ENCODE measurements around the gene PPARA. TPM values are rescaled to one million over a fixed set of nuclear protein-coding genes. Genes with fewer than 3 reads are reported as not detected.

The PPARA gene
- total RNA-seq, 2 donors from 2014 or later, result 15.4 to 18.7 TPM

GRCh38 chr22:46287873-46288751 lies 137.8 kb downstream of the PPARA start:
- ATAC-seq (replicated peaks), result peak; percentile 92
- Mint-ChIP-seq H3K4me1 (peaks cover 9% of the 10 kb centered on the region), H3K36me3 (ENCODE audit: low read depth) (peaks cover 23% of the 10 kb centered on the region), H3K4me3 (peak overlapping the region; percentile 77), H3K27me3 (no peaks in the 10 kb centered on the region), H3K27ac (peak overlapping the region; percentile 90), H3K9me3 (peaks cover 5% of the 10 kb centered on the region)

- peak overlapping the region; percentile 90 for H3K27ac Mint-ChIP-seq
- H3K9me3 Mint-ChIP-seq, result peaks cover 5% of the 10 kb centered on the region
- H3K4me3 Mint-ChIP-seq, result peak overlapping the region; percentile 77
- no peak for ATAC-seq (replicated peaks)
- H3K4me1 Mint-ChIP-seq, result peaks cover 9% of the 10 kb centered on the region
- no peaks in the 10 kb centered on the region for H3K27me3 Mint-ChIP-seq
- H3K36me3 Mint-ChIP-seq (ENCODE audit: low read depth), result peaks cover 22% of the 10 kb centered on the region
Measured at GRCh38 chr22:46288846-46289243, 138.5 kb downstream of the PPARA start.

GRCh38 chr22:46289244-46289891 lies 139.0 kb downstream of the PPARA start:
- no peaks in the 10 kb centered on the region for H3K27me3 Mint-ChIP-seq
- ATAC-seq (replicated peaks), result no peak
- no peak overlapping the region for H3K27ac Mint-ChIP-seq
- peaks cover 17% of the 10 kb centered on the region for H3K36me3 Mint-ChIP-seq (ENCODE audit: low read depth)
- peaks cover 5% of the 10 kb centered on the region for H3K9me3 Mint-ChIP-seq
- no peak overlapping the region for H3K4me3 Mint-ChIP-seq
- peaks cover 9% of the 10 kb centered on the region for H3K4me1 Mint-ChIP-seq

GRCh38 chr22:46290121-46290842 lies 140.0 kb downstream of the PPARA start:
- Mint-ChIP-seq H3K9me3 (peaks cover 5% of the 10 kb centered on the region), H3K4me1 (peaks cover 9% of the 10 kb centered on the region), H3K27me3 (no peaks in the 10 kb centered on the region), H3K36me3 (ENCODE audit: low read depth) (peaks cover 15% of the 10 kb centered on the region), H3K27ac (peak overlapping the region; percentile 33), H3K4me3 (no peak overlapping the region)
- no peak for ATAC-seq (replicated peaks)

- peaks cover 5% of the 10 kb centered on the region for H3K9me3 Mint-ChIP-seq
- H3K4me1 Mint-ChIP-seq, result peaks cover 12% of the 10 kb centered on the region
- H3K4me3 Mint-ChIP-seq, result no peak overlapping the region
- H3K27me3 Mint-ChIP-seq, result no peaks in the 10 kb centered on the region
- H3K36me3 Mint-ChIP-seq (ENCODE audit: low read depth), result peaks cover 12% of the 10 kb centered on the region
- H3K27ac Mint-ChIP-seq, result peak overlapping the region; percentile 33
- ATAC-seq (replicated peaks), result no peak
Measured at GRCh38 chr22:46290843-46291785, 140.8 kb downstream of the PPARA start.

GRCh38 chr22:46292173-46292572 lies 141.8 kb downstream of the PPARA start:
- no peak overlapping the region for H3K4me3 Mint-ChIP-seq
- H3K27ac Mint-ChIP-seq, result no peak overlapping the region
- H3K4me1 Mint-ChIP-seq, result peaks cover 16% of the 10 kb centered on the region
- peaks cover 16% of the 10 kb centered on the region for H3K36me3 Mint-ChIP-seq (ENCODE audit: low read depth)
- H3K9me3 Mint-ChIP-seq, result peaks cover 5% of the 10 kb centered on the region
- ATAC-seq (replicated peaks), result no peak
- no peaks in the 10 kb centered on the region for H3K27me3 Mint-ChIP-seq

GRCh38 chr22:46292732-46293131 lies 142.4 kb downstream of the PPARA start:
- H3K4me3 Mint-ChIP-seq, result no peak overlapping the region
- H3K9me3 Mint-ChIP-seq, result peaks cover 5% of the 10 kb centered on the region
- H3K36me3 Mint-ChIP-seq (ENCODE audit: low read depth), result peaks cover 15% of the 10 kb centered on the region
- no peaks in the 10 kb centered on the region for H3K27me3 Mint-ChIP-seq
- peaks cover 11% of the 10 kb centered on the region for H3K4me1 Mint-ChIP-seq
- no peak overlapping the region for H3K27ac Mint-ChIP-seq
- no peak for ATAC-seq (replicated peaks)

Other genes starting within 250 kb of the PPARA start
- gene WNT7B, start 173.4 kb upstream of the PPARA start, total RNA-seq, result not detected
- 1 to 10 TPM; 5.6 to 7.8 TPM for gene CDPF1, start 99.8 kb downstream of the PPARA start, total RNA-seq
- gene PKDREJ, start 112.8 kb downstream of the PPARA start, total RNA-seq, result not detected
- gene TTC38, start 117.5 kb downstream of the PPARA start, total RNA-seq, result 10 to 100 TPM; 13.8 to 18.0 TPM
- 10 to 100 TPM; 36.9 to 62.1 TPM for gene GTSE1, start 146.3 kb downstream of the PPARA start, total RNA-seq
- gene TRMU, start 185.2 kb downstream of the PPARA start, total RNA-seq, result 10 to 100 TPM; 92.0 to 92.2 TPM